Fibroblast of gingiva (primary cell): Measurements from ENCODE around the gene PIK3IP1.
"Not testable (repeated sequence)": the region's sequence is repeated elsewhere in the genome, so short reads cannot be mapped to it uniquely, and the experiment has no call there.

ENCODE experiments used
- DNase-seq: peaks from one replicate; pipeline ENCODE4 v3.0.0-alpha.2; 2011; ENCODE audit warnings: low read depth

PIK3IP1 gene

DNA sequence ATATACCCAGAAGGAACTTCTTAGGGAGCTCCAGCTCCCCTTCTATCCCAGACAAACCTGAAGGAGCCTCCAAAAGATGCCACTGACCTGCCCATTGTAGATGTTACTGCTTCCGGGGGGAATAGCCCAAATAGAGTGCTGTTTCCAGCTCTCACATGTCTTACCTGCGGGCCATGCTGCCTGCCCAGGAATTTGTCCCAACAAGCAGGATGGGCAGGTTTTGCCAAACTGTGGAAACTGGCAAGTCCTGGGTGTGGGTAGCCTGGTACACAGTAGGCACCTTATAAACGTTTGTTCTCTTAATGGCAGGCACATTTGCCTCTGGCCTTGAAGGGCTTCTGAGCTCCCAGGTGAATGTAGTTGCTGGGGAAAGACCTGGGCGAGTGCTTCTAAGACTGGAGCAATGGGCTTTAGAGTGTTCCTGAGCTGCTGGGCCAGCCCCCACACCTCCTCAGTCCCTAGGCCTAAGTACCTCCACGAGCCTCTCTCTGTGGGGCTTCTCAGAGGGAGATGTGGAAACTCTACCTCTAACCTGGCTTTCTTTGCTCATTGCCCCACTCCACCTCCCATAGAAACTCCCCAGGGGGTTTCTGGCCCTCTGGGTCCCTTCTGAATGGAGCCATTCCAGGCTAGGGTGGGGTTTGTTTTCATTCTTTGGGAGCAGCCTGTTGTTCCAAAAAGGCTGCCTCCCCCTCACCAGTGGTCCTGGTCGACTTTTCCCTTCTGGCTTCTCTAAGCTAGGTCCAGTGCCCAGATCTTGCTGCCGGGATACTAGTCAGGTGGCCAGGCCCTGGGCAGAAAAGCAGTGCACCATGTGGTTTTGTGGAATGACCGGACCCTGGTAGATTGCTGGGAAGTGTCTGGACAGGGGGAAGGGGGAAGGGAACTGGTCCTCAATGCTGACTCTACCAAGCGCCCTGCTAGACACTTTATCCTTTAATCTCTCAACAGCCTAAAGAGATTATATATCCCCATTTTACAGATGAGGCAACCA is 43.0 kb downstream of the PIK3IP1 start:
- no peak for DNase-seq

DNA sequence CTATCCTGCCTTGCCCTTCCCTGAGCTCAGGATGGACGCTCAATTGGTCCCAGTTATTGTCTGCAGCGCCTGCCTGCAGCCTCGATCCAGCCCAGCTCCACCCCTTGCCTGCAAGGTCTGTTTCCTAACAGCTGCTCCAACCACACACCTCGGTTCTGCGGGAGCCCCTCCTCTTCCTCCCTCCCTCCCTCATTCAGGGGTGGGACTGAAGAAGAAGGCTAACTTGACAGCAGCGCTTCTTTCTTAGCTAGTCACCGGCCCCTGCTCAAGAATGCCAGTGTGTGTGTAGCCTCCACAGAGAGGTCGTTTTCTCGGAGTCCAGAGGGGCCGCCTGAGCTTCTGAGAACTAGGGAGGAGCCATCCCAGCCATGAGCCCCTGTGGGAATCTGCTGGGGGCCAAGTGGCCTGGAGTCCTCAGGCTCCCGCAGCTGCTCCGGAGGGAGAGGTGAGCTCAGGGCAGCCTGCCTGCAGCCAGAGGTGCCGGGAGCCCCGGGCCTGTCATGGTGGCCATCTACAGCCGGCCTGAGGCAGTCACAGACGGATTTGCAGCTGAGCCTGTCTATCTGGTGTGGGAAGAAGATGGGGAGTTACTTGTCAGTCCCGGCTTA is 44.0 kb downstream of the PIK3IP1 start:
- peak; percentile 87 for DNase-seq

DNA sequence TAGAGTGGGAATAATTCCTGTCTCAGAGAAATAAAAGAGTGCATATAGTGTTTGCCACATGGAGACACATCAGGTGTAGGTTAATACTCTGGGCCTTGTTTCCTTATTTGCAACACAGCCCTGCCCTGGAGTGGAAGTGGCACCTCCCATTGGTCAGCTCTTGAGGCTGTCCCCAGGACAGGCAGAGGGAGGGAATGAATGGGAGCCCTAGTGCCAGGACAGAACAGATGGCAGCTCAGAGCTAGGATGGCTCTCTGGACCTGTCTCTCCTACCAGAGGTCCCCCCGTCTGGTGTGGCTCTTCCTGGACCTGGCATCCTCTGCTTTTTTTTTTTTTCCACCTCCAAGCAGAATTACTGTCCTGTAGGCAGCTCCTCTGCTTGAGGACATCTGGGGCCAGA is 44.6 kb downstream of the PIK3IP1 start:
- DNase-seq, result no peak

DNA sequence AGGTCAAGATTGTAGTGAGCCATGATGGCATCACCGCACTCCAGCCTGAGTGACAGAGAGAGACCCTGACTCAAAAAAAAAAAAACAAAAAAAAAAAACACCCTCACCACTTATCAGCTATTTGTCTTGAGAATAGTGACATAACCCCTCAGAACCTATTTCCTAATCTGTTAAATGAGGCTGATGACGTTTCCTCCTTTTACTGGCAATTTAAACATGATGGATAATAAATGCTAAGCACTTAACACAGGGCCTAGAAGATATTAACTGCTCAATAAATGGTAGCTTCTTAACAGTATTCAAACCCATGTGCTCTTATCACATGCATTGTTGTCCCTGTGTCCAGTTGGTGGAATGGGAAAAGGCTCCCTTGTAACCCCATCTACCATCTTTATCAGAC is 45.6 kb downstream of the PIK3IP1 start:
- DNase-seq, result no peak

DNA sequence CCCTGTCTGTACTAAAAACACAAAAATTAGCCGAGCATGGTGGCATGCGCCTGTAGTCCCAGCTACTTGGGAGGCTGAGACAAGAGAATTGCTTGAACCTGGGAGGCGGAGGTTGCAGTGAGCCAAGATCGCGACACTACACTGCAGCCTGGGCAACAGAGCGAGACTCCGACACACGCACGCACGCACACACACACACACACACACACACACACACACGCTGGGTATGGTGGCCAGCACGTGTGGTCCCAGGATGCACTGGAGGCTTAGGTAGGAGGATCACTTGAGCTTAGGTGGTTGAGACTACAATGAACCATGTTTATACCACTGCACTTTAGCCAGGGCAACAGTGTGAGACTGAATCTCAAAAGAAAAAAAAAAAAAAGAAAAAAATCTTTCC is 46.3 kb downstream of the PIK3IP1 start:
- DNase-seq, result not testable (repeated sequence)

DNA sequence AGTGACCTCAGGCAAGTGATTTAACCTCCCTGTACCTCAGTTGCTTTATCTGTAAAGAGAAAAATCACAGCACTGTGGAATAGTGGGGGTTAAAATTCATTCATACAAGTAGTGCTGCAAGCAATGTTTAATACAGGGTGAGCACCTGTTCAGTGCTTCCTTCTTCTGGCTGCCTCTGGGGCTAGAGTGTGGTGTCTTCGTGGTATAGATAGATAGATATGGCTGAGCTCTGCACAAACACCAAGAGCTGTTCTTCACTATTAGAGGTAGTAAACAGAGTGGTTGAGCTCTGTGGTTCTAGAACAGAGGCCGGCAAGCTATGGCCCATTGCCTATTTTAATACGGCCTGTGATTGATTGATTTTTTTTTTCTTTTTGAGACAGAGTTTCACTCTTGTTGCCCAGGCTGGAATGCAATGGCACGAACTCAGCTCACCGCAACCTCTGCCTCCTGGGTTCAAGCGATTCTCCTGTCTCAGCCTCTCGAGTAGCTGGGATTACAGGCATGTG is 47.3 kb downstream of the PIK3IP1 start:
- no peak for DNase-seq

DNA sequence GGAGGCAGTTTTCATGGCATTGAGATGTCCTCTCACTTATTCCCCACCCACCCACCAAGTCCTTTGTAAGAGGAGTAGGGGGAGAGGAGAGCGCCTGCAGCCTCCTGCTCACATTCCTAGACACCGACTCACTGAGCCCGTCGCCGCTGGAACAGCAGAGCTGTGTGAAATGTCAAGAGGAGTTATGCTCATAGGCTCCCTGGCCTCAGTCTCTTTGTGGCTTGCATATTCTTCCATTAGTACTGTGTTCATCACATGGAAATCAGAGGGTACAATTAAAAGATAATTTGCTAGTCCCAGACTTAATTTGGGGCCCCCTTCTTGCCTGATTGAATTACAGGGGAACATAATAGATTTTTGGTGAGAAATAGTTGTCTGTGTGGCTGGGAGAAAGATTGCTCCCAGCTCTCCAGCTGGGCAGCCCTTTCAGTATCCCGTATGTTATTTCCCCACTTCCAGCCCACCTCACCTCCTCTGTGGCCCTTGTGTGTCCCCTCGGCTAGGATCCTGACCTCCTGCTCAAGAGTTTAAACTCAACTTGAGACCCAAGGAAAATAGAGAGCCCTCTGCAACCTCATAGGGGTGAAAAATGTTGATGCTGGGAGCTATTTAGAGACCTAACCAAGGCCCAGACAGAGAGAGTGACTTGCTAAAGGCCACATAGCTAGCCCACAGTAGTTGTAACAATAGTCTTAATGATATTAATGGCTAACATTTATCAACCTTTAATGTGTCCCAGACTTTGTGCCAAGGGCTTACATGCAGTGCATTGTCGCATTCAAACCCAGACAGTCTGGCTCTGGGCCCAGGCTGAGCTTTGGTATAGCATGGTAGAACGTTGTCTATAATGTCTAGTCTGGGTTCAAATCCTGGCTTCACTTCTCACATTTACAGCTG is 48.0 kb downstream of the PIK3IP1 start:
- DNase-seq, result peak; percentile 55

DNA sequence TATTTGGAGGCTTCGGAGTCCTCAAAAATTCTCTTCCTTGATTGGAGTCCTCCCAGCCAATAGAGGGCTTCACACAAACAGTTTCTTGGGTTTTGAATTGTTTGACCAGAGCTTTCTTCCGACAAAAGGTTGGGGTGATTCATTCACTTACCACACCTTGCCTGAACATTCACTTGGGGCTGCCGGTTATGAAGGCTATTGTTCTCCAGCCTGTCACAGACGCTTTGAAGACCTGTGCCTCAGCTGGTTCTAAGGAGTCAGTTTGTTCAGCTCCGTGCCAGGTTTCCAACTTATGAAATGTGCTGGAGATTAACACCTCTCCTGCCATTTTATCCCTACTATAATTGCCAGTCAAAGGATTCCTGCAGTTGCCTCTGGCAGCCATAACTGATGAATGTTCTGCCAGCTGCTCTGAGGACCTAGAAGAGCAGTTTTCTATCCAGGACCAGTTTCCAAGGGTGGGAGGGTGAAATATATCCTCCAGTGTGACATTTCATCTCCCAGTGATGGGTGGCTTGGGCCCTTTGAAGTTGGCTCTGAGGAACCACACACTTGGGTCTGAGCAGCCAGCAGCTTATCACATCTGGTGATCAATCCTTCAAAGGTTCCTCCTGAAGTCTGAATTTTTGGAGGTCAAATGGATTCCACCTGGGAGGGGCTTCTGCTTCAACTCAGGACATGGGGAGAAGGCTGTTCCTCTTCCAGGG is 48.8 kb downstream of the PIK3IP1 start:
- DNase-seq, result no peak

DNA sequence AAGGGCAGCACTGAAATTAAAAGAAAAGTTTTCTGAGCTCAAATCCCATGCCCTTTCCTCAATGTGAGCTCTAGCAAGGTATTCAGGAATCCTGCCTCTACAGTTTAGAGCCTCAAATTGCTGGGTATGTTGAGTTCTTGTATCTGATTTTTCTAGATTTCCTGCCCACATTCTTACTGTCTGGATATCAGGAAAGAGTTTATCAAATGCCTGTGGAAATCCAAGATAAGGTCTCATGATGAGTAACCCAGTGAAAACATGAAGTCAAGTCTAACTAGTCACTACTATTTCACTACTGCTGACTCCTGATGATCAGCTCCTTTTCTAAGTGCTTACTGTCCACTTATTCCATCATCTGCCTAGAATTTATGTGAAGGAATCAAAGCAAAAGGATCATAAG is 50.4 kb downstream of the PIK3IP1 start:
- DNase-seq, result no peak

DNA sequence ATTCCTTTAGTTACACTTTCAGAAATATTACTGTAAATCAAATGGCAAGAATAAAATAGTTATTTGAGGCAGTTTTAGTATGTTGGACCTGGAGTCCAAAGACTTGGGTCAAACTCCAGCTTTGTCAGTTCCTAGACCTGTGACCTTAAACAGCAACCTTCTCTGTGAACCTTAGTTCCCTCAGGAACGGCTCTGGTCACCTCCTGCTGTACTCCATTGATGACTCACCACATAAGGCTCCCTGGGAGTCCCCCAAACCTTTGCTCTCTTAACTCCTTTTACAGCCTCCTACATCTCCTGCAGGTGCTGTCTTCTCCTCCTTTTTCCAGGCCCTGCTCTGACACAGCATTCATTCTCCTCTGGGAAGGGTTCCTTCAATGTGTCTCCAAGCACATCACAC is 51.1 kb downstream of the PIK3IP1 start:
- DNase-seq, result no peak

DNA sequence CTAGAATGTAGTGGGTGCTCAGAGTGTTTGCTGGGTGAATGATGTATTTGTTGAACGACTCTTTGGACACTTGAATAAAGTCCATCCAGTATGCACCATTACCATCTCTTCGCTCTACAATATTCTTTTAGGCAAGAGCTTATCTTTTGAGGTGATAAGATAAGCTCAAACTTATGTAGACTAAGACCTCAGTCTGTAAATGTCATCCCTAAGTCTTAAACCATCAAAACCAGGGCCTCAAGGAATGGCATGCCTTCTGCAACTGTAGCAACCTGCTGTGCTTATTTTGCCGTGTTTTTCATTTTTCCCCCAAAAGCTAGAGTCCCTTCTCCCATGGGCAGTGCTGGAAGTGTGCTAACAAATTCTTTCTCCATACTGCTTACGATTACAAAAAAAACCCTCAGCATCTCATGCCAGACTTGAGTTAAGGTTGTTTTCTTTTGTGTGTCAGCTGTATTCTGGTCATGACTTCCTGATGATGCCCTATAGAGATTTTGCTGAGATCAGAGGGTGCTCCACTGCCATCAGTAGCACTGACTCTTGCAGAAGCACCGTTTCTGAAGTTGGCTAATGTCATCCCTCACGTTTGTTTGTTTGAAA is 52.4 kb downstream of the PIK3IP1 start:
- peak; percentile 13 for DNase-seq

DNA sequence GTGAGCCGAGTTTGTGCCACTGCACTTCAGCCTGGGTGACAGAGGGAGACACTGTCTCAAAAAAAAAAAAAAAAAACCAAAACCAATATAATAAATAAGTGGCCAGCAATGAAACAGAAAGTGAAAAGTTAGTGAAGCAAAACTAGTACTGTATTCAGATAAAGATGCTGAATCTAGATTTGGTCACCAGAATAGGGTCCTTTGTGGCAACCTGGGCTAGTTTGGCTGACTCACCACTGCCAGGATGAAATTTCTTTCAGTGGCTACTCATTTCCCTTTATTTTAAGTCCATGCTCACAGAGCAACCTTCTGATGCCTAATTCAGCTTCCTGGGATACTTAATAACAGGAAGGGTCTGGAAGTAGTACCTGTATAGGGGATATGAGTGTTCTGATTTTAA is 54.2 kb downstream of the PIK3IP1 start:
- no peak for DNase-seq

DNA sequence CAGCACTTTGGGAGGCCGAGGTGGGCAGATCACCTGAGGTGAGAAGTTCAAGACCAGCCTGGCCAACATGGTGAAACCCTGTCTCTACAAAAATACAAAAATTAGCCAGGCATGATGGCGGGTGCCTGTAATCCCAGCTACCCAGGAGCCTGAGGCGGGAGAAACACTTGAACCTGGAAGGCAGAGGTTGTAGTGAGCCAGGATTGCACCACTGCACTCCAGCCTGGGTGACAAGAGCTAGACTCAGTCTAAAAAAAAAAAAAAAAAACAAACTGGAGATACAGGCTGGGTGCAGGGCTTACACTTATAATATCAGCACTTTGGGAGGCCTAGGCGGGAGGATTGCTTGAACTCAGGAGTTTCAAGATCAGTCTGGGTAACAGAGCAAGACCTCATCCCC is 56.2 kb downstream of the PIK3IP1 start:
- DNase-seq, result not testable (repeated sequence)

DNA sequence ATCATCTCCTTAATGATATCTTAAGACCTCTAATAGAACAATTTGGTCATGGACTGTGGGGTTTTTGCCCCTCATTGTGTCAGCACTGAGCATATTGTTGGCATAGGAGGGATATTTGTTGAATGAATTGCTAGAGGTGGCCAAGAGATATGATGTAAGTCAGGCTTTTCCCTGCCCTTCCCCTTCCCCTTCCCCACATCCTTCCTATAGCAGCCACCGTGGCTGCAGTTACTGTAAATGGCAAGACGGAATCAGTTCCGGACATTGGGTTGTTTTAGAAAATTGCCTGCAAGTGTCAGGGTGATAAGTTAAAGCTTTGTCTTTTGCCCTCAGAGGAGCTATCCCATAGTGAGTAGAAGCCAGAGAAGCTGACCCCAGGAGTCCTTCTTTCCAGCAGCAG is 57.2 kb downstream of the PIK3IP1 start:
- DNase-seq, result no peak

DNA sequence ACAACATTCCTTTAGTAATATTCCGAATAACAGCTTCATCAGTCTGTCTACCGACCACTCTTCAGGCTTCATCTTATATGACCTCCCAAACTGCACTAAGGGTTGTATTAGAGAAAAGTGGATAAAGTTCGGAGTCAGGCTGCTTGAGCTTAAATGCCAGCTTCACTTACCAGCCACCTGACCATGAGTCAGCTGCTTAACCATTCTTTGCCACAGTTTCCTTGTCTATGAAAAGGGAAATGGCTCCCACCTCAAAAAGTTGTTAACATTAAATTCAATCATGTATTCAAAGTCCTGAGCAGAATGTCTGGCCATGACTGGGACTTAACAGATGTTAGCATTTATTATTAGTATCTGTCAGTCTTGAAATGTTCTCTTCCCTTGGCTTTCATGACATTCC is 59.3 kb downstream of the PIK3IP1 start:
- no peak for DNase-seq
